Activated naive CD8-positive, alpha-beta T cell treated with anti-CD3 and anti-CD28 coated beads, Interleukin-2, amount 50 U/mL, for 24 hours (primary cell): ENCODE measurements around the gene PPP1R14C.

Experiments used
- ATAC-seq: fragments of 150-1000 bp; cut with Tn5 transposase; one replicate; pipeline ENCODE4 v1.10.0; 2021
- DNase-seq: peaks from one replicate; pipeline ENCODE4 v3.0.0; 2021
- H3K27ac Mint-ChIP-seq: one replicate; pipeline ENCODE4 v1.8.0; 2021; ENCODE audit warnings: mild to moderate bottlenecking, mixed read lengths
- H3K27me3 Mint-ChIP-seq: one replicate; pipeline ENCODE4 v1.8.0; 2021; ENCODE audit warnings: mixed read lengths
- H3K36me3 Mint-ChIP-seq: one replicate; pipeline ENCODE4 v1.8.0; 2021; ENCODE audit warnings: low read depth, mixed read lengths
- H3K4me1 Mint-ChIP-seq: one replicate; pipeline ENCODE4 v1.8.0; 2021; ENCODE audit warnings: mixed read lengths
- H3K4me3 Mint-ChIP-seq: one replicate; pipeline ENCODE4 v1.8.0; 2021; ENCODE audit warnings: mild to moderate bottlenecking, moderate library complexity, mixed read lengths
- H3K9me3 Mint-ChIP-seq: one replicate; pipeline ENCODE4 v1.8.0; 2021; ENCODE audit warnings: mixed read lengths

Gene PPP1R14C

GRCh38 chr6:150145830-150146229, 3.0 kb downstream of the PPP1R14C start:
- H3K4me3 Mint-ChIP-seq: no peak overlapping the region
- H3K36me3 Mint-ChIP-seq: no peaks in the 10 kb centered on the region
- ATAC-seq (no peak), DNase-seq (no peak)
- no peaks in the 10 kb centered on the region for H3K9me3 Mint-ChIP-seq
- H3K4me1 Mint-ChIP-seq: peaks cover 18% of the 10 kb centered on the region
- peaks cover 79% of the 10 kb centered on the region for H3K27me3 Mint-ChIP-seq
- H3K27ac Mint-ChIP-seq: no peak overlapping the region

GRCh38 chr6:150146436-150146835, 3.6 kb downstream of the PPP1R14C start:
- H3K4me3 Mint-ChIP-seq: no peak overlapping the region
- no peak for DNase-seq
- ATAC-seq: no peak
- H3K27me3 Mint-ChIP-seq: peaks cover 79% of the 10 kb centered on the region
- no peaks in the 10 kb centered on the region for H3K9me3 Mint-ChIP-seq
- peaks cover 18% of the 10 kb centered on the region for H3K4me1 Mint-ChIP-seq
- no peak overlapping the region for H3K27ac Mint-ChIP-seq
- H3K36me3 Mint-ChIP-seq: no peaks in the 10 kb centered on the region

GRCh38 chr6:150149146-150149545, 6.3 kb downstream of the PPP1R14C start:
- ATAC-seq (no peak), DNase-seq (no peak)
- Mint-ChIP-seq H3K9me3 (no peaks in the 10 kb centered on the region), H3K4me3 (no peak overlapping the region), H3K4me1 (peaks cover 22% of the 10 kb centered on the region), H3K36me3 (no peaks in the 10 kb centered on the region), H3K27ac (no peak overlapping the region), H3K27me3 (peaks cover 76% of the 10 kb centered on the region)

- H3K4me3 Mint-ChIP-seq: no peak overlapping the region
- H3K27ac Mint-ChIP-seq: no peak overlapping the region
- no peaks in the 10 kb centered on the region for H3K9me3 Mint-ChIP-seq
- H3K4me1 Mint-ChIP-seq: peaks cover 17% of the 10 kb centered on the region
- DNase-seq: no peak
- H3K36me3 Mint-ChIP-seq: no peaks in the 10 kb centered on the region
- H3K27me3 Mint-ChIP-seq: peaks cover 68% of the 10 kb centered on the region
- ATAC-seq: no peak
Observed at GRCh38 chr6:150150458-150150820, 7.6 kb downstream of the PPP1R14C start.

GRCh38 chr6:150150821-150151646, 8.2 kb downstream of the PPP1R14C start:
- Mint-ChIP-seq H3K27ac (no peak overlapping the region), H3K4me1 (peaks cover 11% of the 10 kb centered on the region), H3K9me3 (no peaks in the 10 kb centered on the region), H3K36me3 (no peaks in the 10 kb centered on the region), H3K27me3 (peaks cover 63% of the 10 kb centered on the region), H3K4me3 (no peak overlapping the region)
- DNase-seq (no peak), ATAC-seq (no peak)

GRCh38 chr6:150152891-150153876, 10.3 kb downstream of the PPP1R14C start:
- peaks cover 52% of the 10 kb centered on the region for H3K27me3 Mint-ChIP-seq

GRCh38 chr6:150153905-150154492, 11.2 kb downstream of the PPP1R14C start:
- no peak overlapping the region for H3K27ac Mint-ChIP-seq
- H3K4me3 Mint-ChIP-seq: no peak overlapping the region
- peaks cover 45% of the 10 kb centered on the region for H3K27me3 Mint-ChIP-seq
- ATAC-seq (no peak), DNase-seq (no peak)
- H3K36me3 Mint-ChIP-seq: no peaks in the 10 kb centered on the region
- no peaks in the 10 kb centered on the region for H3K9me3 Mint-ChIP-seq
- H3K4me1 Mint-ChIP-seq: peaks cover 16% of the 10 kb centered on the region

More at GRCh38 chr6:150152891-150153876, 10.3 kb downstream of the PPP1R14C start:
- Mint-ChIP-seq H3K9me3 (no peaks in the 10 kb centered on the region), H3K4me1 (peaks cover 16% of the 10 kb centered on the region), H3K27ac (no peak overlapping the region), H3K36me3 (no peaks in the 10 kb centered on the region), H3K4me3 (no peak overlapping the region)
- no peak for DNase-seq
- ATAC-seq: peak; percentile 68

GRCh38 chr6:150156460-150156859, 13.6 kb downstream of the PPP1R14C start:
- H3K9me3 Mint-ChIP-seq: no peaks in the 10 kb centered on the region
- no peaks in the 10 kb centered on the region for H3K36me3 Mint-ChIP-seq
- DNase-seq (no peak), ATAC-seq (no peak)
- H3K27me3 Mint-ChIP-seq: peaks cover 32% of the 10 kb centered on the region
- H3K4me3 Mint-ChIP-seq: no peak overlapping the region
- H3K4me1 Mint-ChIP-seq: peaks cover 16% of the 10 kb centered on the region
- no peak overlapping the region for H3K27ac Mint-ChIP-seq

- H3K27ac Mint-ChIP-seq: no peak overlapping the region
- DNase-seq (no peak), ATAC-seq (no peak)
- peaks cover 16% of the 10 kb centered on the region for H3K4me1 Mint-ChIP-seq
- H3K36me3 Mint-ChIP-seq: no peaks in the 10 kb centered on the region
- no peaks in the 10 kb centered on the region for H3K9me3 Mint-ChIP-seq
- peaks cover 29% of the 10 kb centered on the region for H3K27me3 Mint-ChIP-seq
- no peak overlapping the region for H3K4me3 Mint-ChIP-seq
Observed at GRCh38 chr6:150157081-150157480, 14.2 kb downstream of the PPP1R14C start.

- Mint-ChIP-seq H3K27ac (no peak overlapping the region), H3K4me1 (peaks cover 7% of the 10 kb centered on the region), H3K9me3 (no peaks in the 10 kb centered on the region), H3K27me3 (peaks cover 28% of the 10 kb centered on the region), H3K36me3 (no peaks in the 10 kb centered on the region), H3K4me3 (no peak overlapping the region)
- DNase-seq: no peak
- no peak for ATAC-seq
Observed at GRCh38 chr6:150159757-150160156, 16.9 kb downstream of the PPP1R14C start.

- Mint-ChIP-seq H3K27ac (no peak overlapping the region), H3K4me1 (peaks cover 5% of the 10 kb centered on the region), H3K27me3 (peaks cover 23% of the 10 kb centered on the region), H3K4me3 (no peak overlapping the region), H3K9me3 (no peaks in the 10 kb centered on the region), H3K36me3 (no peaks in the 10 kb centered on the region)
- DNase-seq: no peak
- ATAC-seq: no peak
Observed at GRCh38 chr6:150163970-150164369, 21.1 kb downstream of the PPP1R14C start.

GRCh38 chr6:150165020-150165702, 22.3 kb downstream of the PPP1R14C start:
- peaks cover 16% of the 10 kb centered on the region for H3K4me1 Mint-ChIP-seq
- peaks cover 25% of the 10 kb centered on the region for H3K27me3 Mint-ChIP-seq
- H3K4me3 Mint-ChIP-seq: no peak overlapping the region
- H3K36me3 Mint-ChIP-seq: no peaks in the 10 kb centered on the region
- peaks cover 3% of the 10 kb centered on the region for H3K9me3 Mint-ChIP-seq
- H3K27ac Mint-ChIP-seq: no peak overlapping the region
- ATAC-seq (no peak), DNase-seq (no peak)

GRCh38 chr6:150167479-150167873, 24.6 kb downstream of the PPP1R14C start:
- DNase-seq (no peak), ATAC-seq (no peak)
- Mint-ChIP-seq H3K4me3 (no peak overlapping the region), H3K9me3 (peaks cover 3% of the 10 kb centered on the region), H3K27me3 (peaks cover 31% of the 10 kb centered on the region), H3K27ac (no peak overlapping the region), H3K4me1 (peaks cover 22% of the 10 kb centered on the region), H3K36me3 (no peaks in the 10 kb centered on the region)

- DNase-seq (no peak), ATAC-seq (no peak)
- Mint-ChIP-seq H3K36me3 (no peaks in the 10 kb centered on the region), H3K4me3 (no peak overlapping the region), H3K4me1 (peaks cover 22% of the 10 kb centered on the region), H3K27ac (no peak overlapping the region), H3K9me3 (peaks cover 3% of the 10 kb centered on the region), H3K27me3 (peaks cover 25% of the 10 kb centered on the region)
Observed at GRCh38 chr6:150169181-150169580, 26.3 kb downstream of the PPP1R14C start.
